Body of pancreas (tissue), 4 donors: ENCODE measurements around the gene CD164L2.

Experiments used
- CTCF ChIP-seq, 7 experiments: fragments of 450-650 bp in 4 of 7; fragments of 200-600 bp in 3 of 7; sonication (generic) in 3 of 7; IDR thresholded peaks; one replicate each; pipeline ENCODE4 v1.5.1; 2016 to 2019; ENCODE audit warnings: antibody characterized with exemption in 7 of 7
- POLR2A ChIP-seq, 3 donors: fragments of 450-650 bp; IDR thresholded peaks; one replicate each; pipeline ENCODE4 v1.6.1; 2016; ENCODE audit warnings: antibody characterized with exemption in 3 of 3, mild to moderate bottlenecking in 2 of 3

GRCh38 chr1:27363766-27364695 is 19.1 kb downstream of the CD164L2 start:
- no peak for TF ChIP-seq CTCF (IDR thresholded peaks at IDR 0.05)
- TF ChIP-seq POLR2A (IDR thresholded peaks at IDR 0.05), result no peak
